GM23338 (cell line): ENCODE measurements around the gene UST. TPM values are rescaled to one million over a fixed set of nuclear protein-coding genes. Genes with fewer than 3 reads are reported as not detected.
A peak's percentile ranks its signal among the peaks of the same experiment; 100 is the strongest.

Experiments
- ATAC-seq: fragments of 200-7000 bp; cut with Tn5 transposase; 3 replicates; pipeline ENCODE4 v1.9.1; 2020
- DNase-seq: peaks from one replicate; pipeline ENCODE4 v3.0.0-alpha.2; 2015; ENCODE audit warnings: low spot score
- H2AFZ ChIP-seq: fragments of 200-600 bp; sonication (generic); 2 replicates; pipeline ENCODE4 v1.8.0; 2016; ENCODE audit warnings: antibody characterized with exemption, mild to moderate bottlenecking, moderate library complexity
- H3F3A ChIP-seq: fragments of 200-600 bp; sonication (generic); replicated peaks from 2 replicates; pipeline ENCODE4 v1.8.0; 2017; ENCODE audit warnings: antibody characterized with exemption, mixed run types, low read depth
- H3K27ac ChIP-seq: fragments of 200-600 bp; sonication (generic); 2 replicates; pipeline ENCODE4 v1.6.1; 2016; ENCODE audit warnings: low read depth
- H3K27me3 ChIP-seq: fragments of 200-600 bp; sonication (generic); 2 replicates; pipeline ENCODE4 v1.8.0; 2016; ENCODE audit warnings: mild to moderate bottlenecking, mixed run types, moderate library complexity; ENCODE audit not compliant: insufficient read depth
- H3K36me3 ChIP-seq: fragments of 200-600 bp; sonication (generic); 2 replicates; pipeline ENCODE4 v1.8.0; 2016; ENCODE audit warnings: mild to moderate bottlenecking; ENCODE audit not compliant: insufficient read depth
- H3K4me1 ChIP-seq: fragments of 200-600 bp; sonication (generic); 2 replicates; pipeline ENCODE4 v1.8.0; 2016; ENCODE audit warnings: mild to moderate bottlenecking, moderate library complexity; ENCODE audit not compliant: insufficient read depth
- H3K4me2 ChIP-seq: fragments of 200-600 bp; sonication (generic); 2 replicates; pipeline ENCODE4 v1.7.1; 2017; ENCODE audit warnings: mixed run types
- H3K4me3 ChIP-seq: fragments of 200-600 bp; sonication (generic); 2 replicates; pipeline ENCODE4 v1.6.1; 2016; ENCODE audit warnings: mixed run types
- H3K79me2 ChIP-seq: fragments of 200-600 bp; sonication (generic); replicated peaks from 2 replicates; pipeline ENCODE4 v1.8.0; 2017; ENCODE audit warnings: mild to moderate bottlenecking; ENCODE audit not compliant: insufficient read depth
- H3K9me2 ChIP-seq: fragments of 200-600 bp; sonication (generic); 2 replicates; pipeline ENCODE4 v1.8.0; 2017; ENCODE audit not compliant: insufficient read depth
- H4K20me1 ChIP-seq: fragments of 200-600 bp; sonication (generic); replicated peaks from 2 replicates; pipeline ENCODE4 v1.8.0; 2017; ENCODE audit warnings: mild to moderate bottlenecking; ENCODE audit not compliant: insufficient read depth
- H3K27ac Mint-ChIP-seq: 2 replicates; pipeline ENCODE4 v1.8.0; 2020; ENCODE audit warnings: inconsistent platforms, mild to moderate bottlenecking, moderate library complexity, mixed read lengths
- H3K27me3 Mint-ChIP-seq: 3 replicates; pipeline ENCODE4 v1.8.0; 2022; ENCODE audit warnings: low read depth, mild to moderate bottlenecking, moderate library complexity, mixed read lengths, inconsistent platforms; ENCODE audit not compliant: insufficient read depth, poor library complexity
- H3K36me3 Mint-ChIP-seq: 3 replicates; pipeline ENCODE4 v1.8.0; 2021; ENCODE audit warnings: low read depth, mild to moderate bottlenecking, inconsistent platforms, moderate library complexity, mixed read lengths
- H3K4me1 Mint-ChIP-seq: 3 replicates; pipeline ENCODE4 v1.8.0; 2020; ENCODE audit warnings: mild to moderate bottlenecking, inconsistent platforms, mixed read lengths
- H3K4me3 Mint-ChIP-seq: 3 replicates; pipeline ENCODE4 v1.8.0; 2021; ENCODE audit warnings: moderate library complexity, mild to moderate bottlenecking, inconsistent platforms, mixed read lengths
- H3K9me3 Mint-ChIP-seq: 3 replicates; pipeline ENCODE4 v1.8.0; 2020; ENCODE audit warnings: moderate library complexity, mild to moderate bottlenecking, inconsistent platforms, mixed read lengths
- CREB1 ChIP-seq: fragments of 250-450 bp; sonication (Bioruptor Pico); IDR thresholded peaks from 2 replicates; pipeline ENCODE4 v1.5.0; 2020; ENCODE audit warnings: low read depth, mild to moderate bottlenecking, moderate library complexity
- EZH2 ChIP-seq: fragments of 200-600 bp; sonication (generic); IDR thresholded peaks from one replicate; pipeline ENCODE4 v1.8.0; 2017; ENCODE audit warnings: antibody characterized with exemption, mild to moderate bottlenecking, low read depth; ENCODE audit not compliant: unreplicated experiment
- JUNB ChIP-seq: IDR thresholded peaks from one replicate; pipeline ENCODE4 v1.6.1; 2016; ENCODE audit warnings: antibody characterized with exemption; ENCODE audit not compliant: unreplicated experiment
- NANOG ChIP-seq: IDR thresholded peaks from 2 replicates; pipeline ENCODE4 v1.6.1; 2016; ENCODE audit warnings: antibody characterized with exemption, borderline replicate concordance
- POLR2AphosphoS5 ChIP-seq: IDR thresholded peaks from 2 replicates; pipeline ENCODE4 v1.6.1; 2016; ENCODE audit warnings: antibody characterized with exemption, low read depth
- STAT1 ChIP-seq: IDR thresholded peaks from one replicate; pipeline ENCODE4 v1.6.1; 2016; ENCODE audit warnings: antibody characterized with exemption; ENCODE audit not compliant: unreplicated experiment
- ZNF114 ChIP-seq: fragments of 250-450 bp; sonication (Bioruptor Pico); IDR thresholded peaks from 2 replicates; pipeline ENCODE4 v1.5.0; 2020; ENCODE audit warnings: mild to moderate bottlenecking, moderate library complexity
- ZNF331 ChIP-seq: fragments of 250-450 bp; sonication (Bioruptor Pico); IDR thresholded peaks from 2 replicates; pipeline ENCODE4 v1.5.0; 2020; ENCODE audit warnings: low read depth, mild to moderate bottlenecking, moderate library complexity
- polyA plus RNA-seq: library from polyadenylated mRNA; unstranded; fragments of >200 nt; fragmentation: Nextera tagmentation; extraction: Ambion mirVana; gene quantifications from 2 replicates; pipeline ENCODE4 v1.2.1, GENCODE V29; 2016
- total RNA-seq: library from RNA; depleted of rRNA; stranded (reverse); fragments of >200 nt; shearing (Covaris generic); gene quantifications from 2 replicates; pipeline ENCODE4 v1.2.3, GENCODE V29; 2014
- TF ChIP-seq, protein P1 (sequence below): IDR thresholded peaks from one replicate; pipeline ENCODE4 v1.6.1; 2018; ENCODE audit warnings: antibody characterized with exemption; ENCODE audit not compliant: unreplicated experiment
- TF ChIP-seq, protein P2 (sequence below): fragments of 250-450 bp; sonication (Bioruptor Pico); IDR thresholded peaks from 2 replicates; pipeline ENCODE4 v1.5.0; 2020; ENCODE audit warnings: mild to moderate bottlenecking, moderate library complexity

Gene UST
- total and polyA plus RNA-seq, 2 experiments from 2014 or later: 12.6 to 33.0 TPM

DNA sequence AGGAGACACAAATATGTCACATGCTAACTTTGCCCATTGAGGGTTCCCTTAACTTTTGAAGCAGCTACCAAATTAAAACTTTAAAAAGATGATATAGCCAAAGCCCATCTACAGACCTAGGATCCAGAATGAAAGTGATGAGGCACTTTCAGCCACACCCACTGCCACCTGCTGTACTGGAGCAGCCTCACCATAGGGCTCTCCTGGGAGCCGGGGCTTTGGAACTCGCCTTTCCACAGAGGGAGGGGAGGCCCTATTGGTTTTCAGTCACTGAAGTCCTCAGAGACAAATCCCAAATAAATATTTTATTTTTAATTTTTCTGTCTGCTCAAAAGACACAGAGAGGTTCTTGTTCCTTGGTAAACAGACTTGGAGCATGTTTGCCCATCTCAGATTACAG is 332.6 kb downstream of the UST start:
- no peaks in the 10 kb centered on the region for H3F3A ChIP-seq
- H3K4me3 ChIP-seq: no peak overlapping the region
- no peaks in the 10 kb centered on the region for H3K9me2 ChIP-seq
- TF ChIP-seq, protein P1, sequence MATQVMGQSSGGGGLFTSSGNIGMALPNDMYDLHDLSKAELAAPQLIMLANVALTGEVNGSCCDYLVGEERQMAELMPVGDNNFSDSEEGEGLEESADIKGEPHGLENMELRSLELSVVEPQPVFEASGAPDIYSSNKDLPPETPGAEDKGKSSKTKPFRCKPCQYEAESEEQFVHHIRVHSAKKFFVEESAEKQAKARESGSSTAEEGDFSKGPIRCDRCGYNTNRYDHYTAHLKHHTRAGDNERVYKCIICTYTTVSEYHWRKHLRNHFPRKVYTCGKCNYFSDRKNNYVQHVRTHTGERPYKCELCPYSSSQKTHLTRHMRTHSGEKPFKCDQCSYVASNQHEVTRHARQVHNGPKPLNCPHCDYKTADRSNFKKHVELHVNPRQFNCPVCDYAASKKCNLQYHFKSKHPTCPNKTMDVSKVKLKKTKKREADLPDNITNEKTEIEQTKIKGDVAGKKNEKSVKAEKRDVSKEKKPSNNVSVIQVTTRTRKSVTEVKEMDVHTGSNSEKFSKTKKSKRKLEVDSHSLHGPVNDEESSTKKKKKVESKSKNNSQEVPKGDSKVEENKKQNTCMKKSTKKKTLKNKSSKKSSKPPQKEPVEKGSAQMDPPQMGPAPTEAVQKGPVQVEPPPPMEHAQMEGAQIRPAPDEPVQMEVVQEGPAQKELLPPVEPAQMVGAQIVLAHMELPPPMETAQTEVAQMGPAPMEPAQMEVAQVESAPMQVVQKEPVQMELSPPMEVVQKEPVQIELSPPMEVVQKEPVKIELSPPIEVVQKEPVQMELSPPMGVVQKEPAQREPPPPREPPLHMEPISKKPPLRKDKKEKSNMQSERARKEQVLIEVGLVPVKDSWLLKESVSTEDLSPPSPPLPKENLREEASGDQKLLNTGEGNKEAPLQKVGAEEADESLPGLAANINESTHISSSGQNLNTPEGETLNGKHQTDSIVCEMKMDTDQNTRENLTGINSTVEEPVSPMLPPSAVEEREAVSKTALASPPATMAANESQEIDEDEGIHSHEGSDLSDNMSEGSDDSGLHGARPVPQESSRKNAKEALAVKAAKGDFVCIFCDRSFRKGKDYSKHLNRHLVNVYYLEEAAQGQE: no peak
- TF ChIP-seq POLR2AphosphoS5 (no peak), JUNB (no peak), ZNF114 (CRISPR knock-in tag) (no peak), NANOG (no peak), ZNF331 (CRISPR knock-in tag) (no peak), CREB1 (CRISPR knock-in tag) (no peak)
- H3K4me1 Mint-ChIP-seq: peaks cover 18% of the 10 kb centered on the region; the same call in 2 of the 3 replicates
- ATAC-seq: peak; percentile 71
- H3K27me3 ChIP-seq: no peaks in the 10 kb centered on the region
- no peak overlapping the region for H3K27ac ChIP-seq
- 0 out of 2 replicates have a peak, but pooled peaks cover 4% of the 10 kb centered on the region for H3K36me3 ChIP-seq
- no peaks in the 10 kb centered on the region for H3K9me3 Mint-ChIP-seq
- no peak overlapping the region for H3K27ac Mint-ChIP-seq
- no peak for DNase-seq
- H3K4me1 ChIP-seq: no peaks in the 10 kb centered on the region
- H3K79me2 ChIP-seq: no peaks in the 10 kb centered on the region
- H3K27me3 Mint-ChIP-seq: peaks cover 2% of the 10 kb centered on the region
- no peak overlapping the region for H3K4me2 ChIP-seq
- H3K4me3 Mint-ChIP-seq: no peak overlapping the region
- H3K36me3 Mint-ChIP-seq: peaks cover 24% of the 10 kb centered on the region; the same call in 2 of the 3 replicates
- H4K20me1 ChIP-seq: no peaks in the 10 kb centered on the region
- no peak overlapping the region for H2AFZ ChIP-seq

DNA sequence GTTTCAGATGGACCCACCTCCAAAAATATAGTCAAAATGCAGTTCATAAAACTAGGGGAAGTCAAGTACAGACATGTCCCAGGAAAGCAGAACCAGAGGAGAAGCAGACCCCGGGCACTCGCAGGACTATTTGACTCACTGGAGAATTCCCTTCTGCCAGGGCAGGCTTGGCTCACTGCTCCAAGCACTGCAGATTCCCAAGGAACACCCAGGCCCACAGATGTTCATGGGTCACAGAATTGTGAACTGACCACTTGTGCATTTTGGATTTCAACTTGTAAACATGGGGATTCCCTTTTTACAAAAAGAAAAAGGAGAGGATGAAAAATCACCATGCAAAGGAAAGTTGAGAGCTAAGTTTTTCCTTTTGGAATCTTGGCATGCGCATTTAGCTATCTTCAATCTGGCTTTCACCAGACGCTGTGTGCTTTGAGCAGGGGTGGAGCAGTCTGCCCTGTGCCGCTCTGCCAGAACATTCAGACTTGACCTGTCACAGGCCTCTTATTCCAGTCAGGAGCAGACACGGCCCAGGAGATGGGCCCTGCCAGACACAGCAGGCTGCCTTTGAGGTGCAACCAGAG is 333.2 kb downstream of the UST start:
- no peak overlapping the region for H3K4me2 ChIP-seq
- no peak overlapping the region for H3K4me3 Mint-ChIP-seq
- no peaks in the 10 kb centered on the region for H3K27me3 ChIP-seq
- no peak overlapping the region for H3K27ac ChIP-seq
- H3K79me2 ChIP-seq: no peaks in the 10 kb centered on the region
- no peaks in the 10 kb centered on the region for H4K20me1 ChIP-seq
- H3K36me3 ChIP-seq: 0 out of 2 replicates have a peak, but pooled peaks cover 4% of the 10 kb centered on the region
- H3K4me1 ChIP-seq: no peaks in the 10 kb centered on the region
- H3K36me3 Mint-ChIP-seq: peaks cover 22% of the 10 kb centered on the region; the same call in 2 of the 3 replicates
- no peak overlapping the region for H2AFZ ChIP-seq
- no peaks in the 10 kb centered on the region for H3F3A ChIP-seq
- peaks cover 2% of the 10 kb centered on the region for H3K27me3 Mint-ChIP-seq
- H3K9me3 Mint-ChIP-seq: no peaks in the 10 kb centered on the region
- DNase-seq (no peak), ATAC-seq (peak; percentile 54)
- no peak overlapping the region for H3K4me3 ChIP-seq
- H3K9me2 ChIP-seq: no peaks in the 10 kb centered on the region
- no peak overlapping the region for H3K27ac Mint-ChIP-seq
- peaks cover 18% of the 10 kb centered on the region; the same call in 2 of the 3 replicates for H3K4me1 Mint-ChIP-seq
- TF ChIP-seq CREB1 (CRISPR knock-in tag): no peak
- no peak for TF ChIP-seq STAT1
- TF ChIP-seq, protein P2, sequence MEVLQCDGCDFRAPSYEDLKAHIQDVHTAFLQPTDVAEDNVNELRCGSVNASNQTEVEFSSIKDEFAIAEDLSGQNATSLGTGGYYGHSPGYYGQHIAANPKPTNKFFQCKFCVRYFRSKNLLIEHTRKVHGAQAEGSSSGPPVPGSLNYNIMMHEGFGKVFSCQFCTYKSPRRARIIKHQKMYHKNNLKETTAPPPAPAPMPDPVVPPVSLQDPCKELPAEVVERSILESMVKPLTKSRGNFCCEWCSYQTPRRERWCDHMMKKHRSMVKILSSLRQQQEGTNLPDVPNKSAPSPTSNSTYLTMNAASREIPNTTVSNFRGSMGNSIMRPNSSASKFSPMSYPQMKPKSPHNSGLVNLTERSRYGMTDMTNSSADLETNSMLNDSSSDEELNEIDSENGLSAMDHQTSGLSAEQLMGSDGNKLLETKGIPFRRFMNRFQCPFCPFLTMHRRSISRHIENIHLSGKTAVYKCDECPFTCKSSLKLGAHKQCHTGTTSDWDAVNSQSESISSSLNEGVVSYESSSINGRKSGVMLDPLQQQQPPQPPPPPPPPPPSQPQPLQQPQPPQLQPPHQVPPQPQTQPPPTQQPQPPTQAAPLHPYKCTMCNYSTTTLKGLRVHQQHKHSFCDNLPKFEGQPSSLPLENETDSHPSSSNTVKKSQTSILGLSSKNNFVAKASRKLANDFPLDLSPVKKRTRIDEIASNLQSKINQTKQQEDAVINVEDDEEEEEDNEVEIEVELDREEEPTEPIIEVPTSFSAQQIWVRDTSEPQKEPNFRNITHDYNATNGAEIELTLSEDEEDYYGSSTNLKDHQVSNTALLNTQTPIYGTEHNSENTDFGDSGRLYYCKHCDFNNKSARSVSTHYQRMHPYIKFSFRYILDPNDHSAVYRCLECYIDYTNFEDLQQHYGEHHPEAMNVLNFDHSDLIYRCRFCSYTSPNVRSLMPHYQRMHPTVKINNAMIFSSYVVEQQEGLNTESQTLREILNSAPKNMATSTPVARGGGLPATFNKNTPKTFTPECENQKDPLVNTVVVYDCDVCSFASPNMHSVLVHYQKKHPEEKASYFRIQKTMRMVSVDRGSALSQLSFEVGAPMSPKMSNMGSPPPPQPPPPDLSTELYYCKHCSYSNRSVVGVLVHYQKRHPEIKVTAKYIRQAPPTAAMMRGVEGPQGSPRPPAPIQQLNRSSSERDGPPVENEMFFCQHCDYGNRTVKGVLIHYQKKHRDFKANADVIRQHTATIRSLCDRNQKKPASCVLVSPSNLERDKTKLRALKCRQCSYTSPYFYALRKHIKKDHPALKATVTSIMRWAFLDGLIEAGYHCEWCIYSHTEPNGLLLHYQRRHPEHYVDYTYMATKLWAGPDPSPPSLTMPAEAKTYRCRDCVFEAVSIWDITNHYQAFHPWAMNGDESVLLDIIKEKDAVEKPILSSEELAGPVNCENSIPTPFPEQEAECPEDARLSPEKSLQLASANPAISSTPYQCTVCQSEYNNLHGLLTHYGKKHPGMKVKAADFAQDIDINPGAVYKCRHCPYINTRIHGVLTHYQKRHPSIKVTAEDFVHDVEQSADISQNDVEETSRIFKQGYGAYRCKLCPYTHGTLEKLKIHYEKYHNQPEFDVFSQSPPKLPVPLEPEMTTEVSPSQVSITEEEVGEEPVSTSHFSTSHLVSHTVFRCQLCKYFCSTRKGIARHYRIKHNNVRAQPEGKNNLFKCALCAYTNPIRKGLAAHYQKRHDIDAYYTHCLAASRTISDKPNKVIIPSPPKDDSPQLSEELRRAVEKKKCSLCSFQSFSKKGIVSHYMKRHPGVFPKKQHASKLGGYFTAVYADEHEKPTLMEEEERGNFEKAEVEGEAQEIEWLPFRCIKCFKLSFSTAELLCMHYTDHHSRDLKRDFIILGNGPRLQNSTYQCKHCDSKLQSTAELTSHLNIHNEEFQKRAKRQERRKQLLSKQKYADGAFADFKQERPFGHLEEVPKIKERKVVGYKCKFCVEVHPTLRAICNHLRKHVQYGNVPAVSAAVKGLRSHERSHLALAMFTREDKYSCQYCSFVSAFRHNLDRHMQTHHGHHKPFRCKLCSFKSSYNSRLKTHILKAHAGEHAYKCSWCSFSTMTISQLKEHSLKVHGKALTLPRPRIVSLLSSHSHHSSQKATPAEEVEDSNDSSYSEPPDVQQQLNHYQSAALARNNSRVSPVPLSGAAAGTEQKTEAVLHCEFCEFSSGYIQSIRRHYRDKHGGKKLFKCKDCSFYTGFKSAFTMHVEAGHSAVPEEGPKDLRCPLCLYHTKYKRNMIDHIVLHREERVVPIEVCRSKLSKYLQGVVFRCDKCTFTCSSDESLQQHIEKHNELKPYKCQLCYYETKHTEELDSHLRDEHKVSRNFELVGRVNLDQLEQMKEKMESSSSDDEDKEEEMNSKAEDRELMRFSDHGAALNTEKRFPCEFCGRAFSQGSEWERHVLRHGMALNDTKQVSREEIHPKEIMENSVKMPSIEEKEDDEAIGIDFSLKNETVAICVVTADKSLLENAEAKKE (CRISPR knock-in tag): no peak
- TF ChIP-seq ZNF331 (CRISPR knock-in tag): no peak
- no peak for TF ChIP-seq ZNF114 (CRISPR knock-in tag)
- no peak for TF ChIP-seq NANOG
- TF ChIP-seq EZH2: no peak
